NCI-H460 (cell line): ENCODE measurements around the gene TNFRSF6B. TPM values are rescaled to one million over a fixed set of nuclear protein-coding genes. Genes with fewer than 3 reads are reported as not detected.
A peak's percentile ranks its signal among the peaks of the same experiment; 100 is the strongest.

Source experiments
- DNase-seq: peaks from one replicate; pipeline ENCODE4 v3.0.0-alpha.2; 2016; ENCODE audit warnings: low read depth; ENCODE audit errors: extremely low read depth
- total RNA-seq: library from RNA; depleted of rRNA; stranded (reverse); fragments of >200 nt; shearing (Covaris generic); gene quantifications from 2 replicates; pipeline ENCODE4 v1.2.3, GENCODE V29; 2014

The TNFRSF6B gene
- total RNA-seq, 1 experiment from 2014 or later = 0.10 TPM

DNA sequence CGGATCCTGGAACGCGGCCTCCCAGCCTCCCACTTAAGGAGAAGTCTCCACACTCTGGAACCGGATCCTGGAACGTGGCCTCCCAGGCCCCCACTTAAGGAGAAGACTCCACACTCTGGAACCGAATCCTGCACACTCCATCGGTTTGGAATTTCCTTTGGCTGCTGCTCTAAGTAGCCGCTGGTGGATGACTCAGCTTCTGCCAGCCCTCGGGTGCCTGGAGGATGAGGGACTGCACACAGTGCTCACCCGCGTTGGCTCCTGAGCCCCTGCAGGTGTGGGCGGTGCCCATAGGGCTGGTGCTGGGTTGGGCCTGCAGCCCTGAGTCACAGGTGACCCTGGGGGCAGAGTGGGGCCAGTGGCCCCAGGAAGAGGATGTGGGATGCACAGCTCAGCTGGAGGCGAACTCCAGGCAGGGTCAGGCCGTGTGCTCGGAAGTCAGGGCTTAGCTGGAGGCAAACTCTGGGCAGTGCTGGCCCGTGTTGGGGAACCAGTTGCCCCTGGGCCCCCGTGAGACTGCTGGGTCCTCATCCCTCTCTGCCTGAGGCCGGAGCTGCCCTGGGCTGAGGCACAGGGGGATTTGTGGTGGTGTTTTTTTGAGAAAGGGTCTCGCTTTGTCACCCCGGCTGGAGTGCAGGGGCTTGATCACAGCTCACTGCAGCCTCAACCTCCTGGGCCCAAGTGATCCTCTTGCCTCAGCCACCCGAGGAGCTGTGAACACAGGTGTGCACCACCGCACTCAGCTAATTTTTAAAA lies 13.9 kb upstream of the TNFRSF6B start:
- peak; percentile 81 for DNase-seq

DNA sequence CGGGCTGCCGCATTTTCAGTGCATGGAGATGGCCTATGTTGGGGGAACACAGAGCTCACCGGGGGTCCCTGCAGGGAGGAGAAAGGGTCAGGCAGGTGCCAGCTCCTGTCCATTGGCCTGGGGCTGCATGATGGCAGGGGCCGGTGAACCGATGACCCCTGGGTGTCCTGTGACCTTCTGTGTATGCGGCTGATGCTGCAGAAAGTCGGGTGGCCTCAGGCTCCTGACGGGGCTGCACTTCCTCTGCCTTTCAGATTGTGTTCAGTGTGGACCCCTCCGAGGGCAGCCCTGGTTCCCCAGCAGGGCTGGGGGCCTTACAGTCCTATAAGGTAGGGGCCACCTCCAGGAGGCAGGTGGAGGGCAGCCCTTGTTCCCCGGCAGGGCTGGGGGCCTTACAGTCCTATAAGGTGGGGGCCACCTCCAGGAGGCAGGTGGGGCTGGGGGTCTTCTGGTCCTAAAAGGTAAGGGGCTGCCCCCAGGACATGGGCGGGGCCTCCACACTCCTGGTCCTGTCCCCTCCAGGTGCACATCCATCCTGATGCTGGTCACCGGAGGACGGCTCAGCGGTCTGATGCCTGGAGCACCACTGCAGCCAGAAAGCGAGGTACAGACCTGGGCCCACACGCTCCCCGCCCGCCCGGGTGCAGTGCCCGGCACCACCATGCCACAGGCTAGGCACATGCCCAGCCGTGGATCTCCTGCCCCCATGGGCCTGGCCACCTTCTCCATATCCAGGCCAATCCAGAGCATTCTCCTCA lies 11.0 kb upstream of the TNFRSF6B start:
- no peak for DNase-seq

DNA sequence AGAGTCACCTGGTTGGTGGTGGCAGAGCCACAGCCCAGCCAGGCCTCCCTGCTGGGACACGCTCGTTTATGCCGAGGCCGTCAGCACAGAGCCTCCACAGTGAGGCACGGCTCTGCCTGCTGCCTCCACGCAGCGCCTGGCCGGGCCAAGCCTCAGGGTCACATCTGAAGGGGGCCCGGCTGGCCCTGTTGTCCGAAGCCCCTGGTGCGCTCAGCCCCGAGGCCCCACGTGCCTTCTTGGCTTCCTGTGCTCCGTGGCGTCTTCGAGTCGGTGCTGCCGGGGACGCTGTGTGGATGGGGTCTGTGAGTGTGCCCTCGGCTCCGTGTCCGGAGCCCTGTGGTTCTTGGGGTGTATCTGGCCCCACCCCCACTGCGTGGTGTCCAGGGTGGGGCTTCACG lies 10.4 kb upstream of the TNFRSF6B start:
- DNase-seq = no peak

DNA sequence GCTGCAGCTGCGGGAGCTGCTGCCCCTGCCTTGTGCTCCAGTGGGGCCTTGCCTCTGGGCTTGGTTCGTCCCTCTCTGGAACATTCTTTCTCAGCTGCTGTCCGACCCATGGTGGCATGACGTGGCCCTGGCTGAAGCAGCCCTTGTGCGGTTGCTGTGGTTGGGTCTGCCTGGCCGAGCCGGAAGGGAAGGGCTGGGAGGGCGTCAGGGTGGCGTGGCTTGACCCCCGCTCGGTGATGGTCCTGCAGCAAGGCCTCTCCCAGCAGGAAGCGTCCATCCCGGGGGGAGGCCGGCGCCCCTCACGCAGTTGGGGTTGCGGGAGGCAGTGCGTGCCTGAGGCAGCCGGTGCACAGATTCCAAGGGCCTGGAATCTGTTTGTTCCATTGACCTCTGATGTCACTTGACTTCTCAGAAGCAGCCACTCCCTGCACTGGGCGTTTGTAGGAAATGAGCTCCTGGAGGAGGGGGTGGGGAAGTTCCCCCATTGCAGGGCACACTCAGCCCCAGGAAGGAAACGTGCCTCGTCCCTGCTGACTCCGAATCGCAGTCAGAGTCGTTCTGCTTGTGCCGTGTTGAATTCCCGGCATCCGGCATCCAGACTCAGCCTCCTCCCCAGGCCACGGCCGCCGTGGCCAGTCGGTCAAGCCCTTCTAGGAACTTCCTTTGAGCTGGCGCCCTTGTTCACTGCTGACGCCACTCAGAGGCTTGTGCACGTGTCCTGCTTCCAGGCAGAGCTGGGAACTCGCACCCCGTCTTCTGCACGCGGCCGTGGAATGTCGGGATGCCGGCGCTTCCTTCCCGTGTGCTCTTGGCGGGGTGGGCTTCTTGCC lies 9.7 kb upstream of the TNFRSF6B start:
- DNase-seq = peak; percentile 57

DNA sequence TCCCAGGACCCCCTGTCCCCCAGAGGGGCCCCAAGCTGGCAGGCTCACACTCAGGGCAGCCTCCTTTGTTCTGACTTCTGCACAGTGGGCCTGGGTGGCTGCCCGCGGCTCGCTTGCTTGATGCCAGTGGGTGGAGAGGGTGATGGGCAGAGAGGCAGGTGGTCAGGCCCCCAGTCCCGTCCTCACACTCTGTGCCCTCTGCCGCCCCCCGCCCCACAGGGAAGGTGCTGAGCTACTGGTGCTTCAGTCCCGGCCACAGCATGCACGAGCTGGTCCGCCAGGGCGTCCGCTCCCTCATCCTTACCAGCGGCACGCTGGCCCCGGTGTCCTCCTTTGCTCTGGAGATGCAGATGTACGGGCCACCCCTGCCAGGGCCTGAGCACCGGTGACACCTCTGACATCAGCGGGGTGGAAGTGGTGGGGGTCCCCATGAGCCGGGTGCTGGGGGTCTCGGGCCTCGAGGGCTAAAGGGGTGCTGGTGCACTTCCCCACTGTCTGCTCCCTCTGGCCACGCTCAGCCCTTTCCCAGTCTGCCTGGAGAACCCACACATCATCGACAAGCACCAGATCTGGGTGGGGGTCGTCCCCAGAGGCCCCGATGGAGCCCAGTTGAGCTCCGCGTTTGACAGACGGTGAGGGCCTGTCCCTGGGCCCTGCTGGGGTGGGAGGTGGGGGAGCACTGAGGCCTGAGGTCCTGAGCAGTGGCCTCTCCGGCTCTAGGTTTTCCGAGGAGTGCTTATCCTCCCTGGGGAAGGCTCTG lies 8.9 kb upstream of the TNFRSF6B start:
- no peak for DNase-seq

DNA sequence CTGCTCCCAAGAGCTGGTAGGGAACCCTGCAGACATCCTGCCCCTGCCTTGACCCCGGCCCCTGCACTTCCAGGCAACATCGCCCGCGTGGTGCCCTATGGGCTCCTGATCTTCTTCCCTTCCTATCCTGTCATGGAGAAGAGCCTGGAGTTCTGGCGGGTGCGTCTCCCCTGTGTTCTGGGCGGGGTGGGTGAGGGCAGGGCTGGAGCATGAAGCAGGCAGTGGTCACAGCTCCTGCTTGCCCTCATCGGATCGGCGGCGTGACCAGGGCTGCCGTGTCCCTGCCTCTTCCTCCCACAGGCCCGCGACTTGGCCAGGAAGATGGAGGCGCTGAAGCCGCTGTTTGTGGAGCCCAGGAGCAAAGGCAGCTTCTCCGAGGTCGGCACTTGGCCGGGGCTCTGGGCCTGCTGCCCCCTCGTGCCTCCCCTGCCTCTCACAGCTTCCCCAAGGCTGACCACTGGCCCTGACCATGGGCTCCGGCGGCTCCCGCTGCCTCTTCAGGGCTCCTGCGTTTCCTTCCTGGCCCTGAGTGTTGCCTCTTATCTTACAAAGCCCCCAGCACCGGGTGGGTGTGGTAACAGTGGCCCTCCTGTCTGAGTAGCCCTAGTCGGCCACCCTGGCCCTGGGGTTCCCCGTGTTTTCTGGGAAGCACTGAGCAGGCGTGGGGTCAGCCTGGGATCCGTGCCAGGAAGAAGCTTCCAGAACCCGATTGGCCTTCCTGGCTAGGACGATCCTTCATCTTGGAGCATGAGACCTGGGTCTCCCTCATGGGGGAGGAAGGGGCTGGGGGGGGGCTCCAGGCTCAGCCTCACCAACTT lies 8.0 kb upstream of the TNFRSF6B start:
- DNase-seq = no peak

DNA sequence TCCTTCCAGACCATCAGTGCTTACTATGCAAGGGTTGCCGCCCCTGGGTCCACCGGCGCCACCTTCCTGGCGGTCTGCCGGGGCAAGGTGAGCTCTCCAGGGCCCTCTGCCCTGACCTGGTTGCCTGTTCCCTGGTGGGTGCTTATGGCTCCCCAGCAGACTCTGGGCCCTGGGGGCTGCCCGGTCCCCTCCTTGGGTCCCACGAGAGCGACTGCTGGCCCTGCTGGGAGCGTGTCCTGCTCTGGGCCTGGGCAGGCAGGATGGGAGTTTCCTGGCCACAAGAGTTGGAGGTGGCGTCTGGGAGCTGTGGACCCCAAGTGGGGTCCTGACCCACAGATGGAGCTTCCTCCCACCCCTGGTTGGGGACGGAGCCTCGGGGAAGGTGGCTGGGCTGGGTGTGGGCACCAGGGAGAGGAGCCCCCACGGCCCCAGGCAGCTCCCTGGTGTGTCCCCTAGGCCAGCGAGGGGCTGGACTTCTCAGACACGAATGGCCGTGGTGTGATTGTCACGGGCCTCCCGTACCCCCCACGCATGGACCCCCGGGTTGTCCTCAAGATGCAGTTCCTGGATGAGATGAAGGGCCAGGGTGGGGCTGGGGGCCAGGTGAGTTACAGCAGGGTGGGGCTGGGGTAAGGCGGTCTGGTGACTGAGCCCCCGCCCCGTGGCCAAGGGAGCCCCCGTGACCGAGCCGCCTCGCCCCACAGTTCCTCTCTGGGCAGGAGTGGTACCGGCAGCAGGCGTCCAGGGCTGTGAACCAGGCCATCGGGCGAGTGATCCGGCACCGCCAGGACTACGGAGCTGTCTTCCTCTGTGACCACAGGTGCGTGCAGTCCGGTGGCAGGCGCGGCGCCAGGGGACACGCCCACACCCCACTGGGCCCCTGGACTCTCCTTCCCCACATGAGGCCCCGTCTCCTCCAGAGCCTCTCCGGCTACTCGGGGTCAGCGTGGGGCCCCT lies 7.1 kb upstream of the TNFRSF6B start:
- no peak for DNase-seq

DNA sequence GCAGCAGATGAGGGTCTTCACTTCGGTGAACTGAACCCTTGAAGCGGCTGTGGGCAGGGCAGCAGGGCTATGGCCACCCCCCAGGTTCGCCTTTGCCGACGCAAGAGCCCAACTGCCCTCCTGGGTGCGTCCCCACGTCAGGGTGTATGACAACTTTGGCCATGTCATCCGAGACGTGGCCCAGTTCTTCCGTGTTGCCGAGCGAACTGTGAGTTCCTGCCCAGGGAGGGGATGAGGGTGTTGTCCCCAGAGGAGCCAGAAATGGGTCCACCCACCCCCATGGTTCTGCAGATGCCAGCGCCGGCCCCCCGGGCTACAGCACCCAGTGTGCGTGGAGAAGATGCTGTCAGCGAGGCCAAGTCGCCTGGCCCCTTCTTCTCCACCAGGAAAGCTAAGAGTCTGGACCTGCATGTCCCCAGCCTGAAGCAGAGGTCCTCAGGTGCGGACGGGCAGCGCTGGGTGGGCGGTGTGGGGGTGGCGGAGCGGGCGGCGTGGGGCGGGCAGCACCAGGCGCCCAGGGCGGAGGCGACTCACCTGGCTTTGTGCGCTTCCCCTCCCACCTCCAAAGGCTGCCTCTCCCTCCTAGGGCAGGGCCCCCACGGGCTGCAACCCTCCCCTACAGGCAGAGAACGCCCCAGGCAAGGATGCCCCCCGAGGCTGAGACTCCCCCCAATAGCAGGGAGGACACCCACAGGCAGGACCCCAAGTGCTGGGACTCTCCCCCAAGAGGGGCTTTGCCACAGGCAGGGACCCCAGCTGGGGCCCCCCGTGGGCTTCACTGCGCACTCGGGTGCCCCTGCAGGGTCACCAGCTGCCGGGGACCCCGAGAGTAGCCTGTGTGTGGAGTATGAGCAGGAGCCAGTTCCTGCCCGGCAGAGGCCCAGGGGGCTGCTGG lies 6.2 kb upstream of the TNFRSF6B start:
- DNase-seq = no peak

DNA sequence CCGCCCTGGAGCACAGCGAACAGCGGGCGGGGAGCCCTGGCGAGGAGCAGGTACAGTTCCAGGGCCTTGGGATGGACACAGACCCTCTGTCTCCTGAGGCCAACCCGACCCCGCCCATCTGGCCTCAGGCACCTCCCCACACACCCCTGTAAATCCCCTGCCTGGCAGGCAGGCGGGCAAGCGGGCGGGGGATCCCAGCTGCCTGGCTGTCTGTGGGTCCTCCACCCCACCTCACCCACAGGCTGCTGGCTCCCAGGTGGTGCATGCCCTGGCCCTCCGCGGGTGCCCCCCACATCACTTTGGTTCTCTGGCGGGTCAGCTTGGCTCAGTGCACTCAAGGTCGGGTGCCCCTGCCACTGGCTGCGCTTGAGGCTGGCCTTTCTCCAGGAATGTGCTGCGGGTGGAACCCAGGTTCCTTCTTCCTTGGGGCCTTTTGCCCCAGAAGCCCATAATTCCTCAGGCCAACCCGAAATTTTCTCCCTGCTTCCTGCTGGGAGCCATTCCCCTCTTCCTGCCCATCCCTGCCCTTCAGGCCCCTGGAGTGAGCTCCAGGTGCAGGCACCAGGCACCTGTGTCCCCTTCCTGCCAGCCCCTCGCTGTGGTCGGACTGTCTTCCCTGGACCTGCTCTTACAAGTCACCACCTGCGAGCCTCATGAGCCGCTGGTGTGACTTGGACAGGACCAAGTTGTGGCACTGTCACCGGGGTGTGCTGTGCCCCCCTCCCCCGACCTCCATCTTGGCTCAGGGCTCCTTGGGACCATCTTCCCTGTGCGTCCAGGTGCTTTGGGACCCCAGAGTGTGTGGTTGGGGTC lies 5.3 kb upstream of the TNFRSF6B start:
- no peak for DNase-seq

DNA sequence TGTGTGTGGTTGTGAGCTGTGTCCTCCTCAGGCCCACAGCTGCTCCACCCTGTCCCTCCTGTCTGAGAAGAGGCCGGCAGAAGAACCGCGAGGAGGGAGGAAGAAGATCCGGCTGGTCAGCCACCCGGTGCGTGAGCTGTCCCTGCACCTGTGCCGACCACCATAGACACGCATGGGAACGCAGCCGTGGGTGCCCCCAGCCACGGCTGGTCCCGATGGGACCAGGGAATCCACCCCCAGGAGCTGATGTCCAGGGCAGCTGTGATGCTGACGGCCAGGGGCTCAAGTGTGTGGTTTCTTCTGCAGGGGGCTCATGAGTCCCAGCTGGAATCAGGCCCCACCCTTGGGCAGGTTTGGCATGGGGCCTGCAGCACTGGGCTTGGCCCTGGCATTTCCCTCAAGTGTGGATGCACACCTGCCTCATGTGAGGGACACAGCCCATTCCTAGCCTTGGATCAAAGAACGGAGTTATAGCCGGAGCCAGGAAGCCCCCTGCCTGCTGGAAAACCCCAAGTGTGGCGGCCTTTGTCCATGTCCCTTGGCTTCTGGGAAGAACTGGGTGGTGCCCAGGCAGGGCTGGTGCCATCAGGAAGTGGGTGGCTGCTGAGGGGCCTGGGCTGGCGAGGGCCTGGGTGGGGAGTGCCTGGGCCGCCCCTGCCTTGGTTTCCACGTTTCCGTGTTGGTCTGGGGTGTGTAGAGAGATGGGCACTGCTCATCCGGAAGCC lies 4.6 kb upstream of the TNFRSF6B start:
- DNase-seq = no peak

DNA sequence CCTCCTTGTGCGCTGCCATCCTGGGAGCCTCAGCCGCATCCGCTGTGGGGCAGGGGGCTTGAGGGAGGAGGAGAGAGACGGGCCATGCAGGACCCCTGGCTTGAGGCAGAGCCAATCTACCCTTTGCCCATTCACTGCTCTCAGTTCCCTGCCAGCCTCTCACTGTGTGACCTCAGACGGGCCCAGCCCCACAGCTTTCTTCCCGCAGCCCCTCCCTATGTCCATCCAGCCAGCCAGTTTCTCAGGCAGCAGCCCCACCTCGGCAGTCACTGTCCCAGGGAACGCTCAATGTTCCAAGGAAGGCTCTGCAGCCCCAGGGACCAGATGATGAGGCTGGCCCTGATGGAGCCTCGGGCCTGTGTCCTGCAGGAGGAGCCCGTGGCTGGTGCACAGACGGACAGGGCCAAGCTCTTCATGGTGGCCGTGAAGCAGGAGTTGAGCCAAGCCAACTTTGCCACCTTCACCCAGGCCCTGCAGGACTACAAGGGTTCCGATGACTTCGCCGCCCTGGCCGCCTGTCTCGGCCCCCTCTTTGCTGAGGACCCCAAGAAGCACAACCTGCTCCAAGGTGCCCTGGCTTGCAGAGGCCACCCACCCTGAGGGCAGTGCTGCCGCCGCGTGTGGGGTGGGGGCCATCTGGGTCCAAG lies 3.9 kb upstream of the TNFRSF6B start:
- DNase-seq = peak; percentile 41

DNA sequence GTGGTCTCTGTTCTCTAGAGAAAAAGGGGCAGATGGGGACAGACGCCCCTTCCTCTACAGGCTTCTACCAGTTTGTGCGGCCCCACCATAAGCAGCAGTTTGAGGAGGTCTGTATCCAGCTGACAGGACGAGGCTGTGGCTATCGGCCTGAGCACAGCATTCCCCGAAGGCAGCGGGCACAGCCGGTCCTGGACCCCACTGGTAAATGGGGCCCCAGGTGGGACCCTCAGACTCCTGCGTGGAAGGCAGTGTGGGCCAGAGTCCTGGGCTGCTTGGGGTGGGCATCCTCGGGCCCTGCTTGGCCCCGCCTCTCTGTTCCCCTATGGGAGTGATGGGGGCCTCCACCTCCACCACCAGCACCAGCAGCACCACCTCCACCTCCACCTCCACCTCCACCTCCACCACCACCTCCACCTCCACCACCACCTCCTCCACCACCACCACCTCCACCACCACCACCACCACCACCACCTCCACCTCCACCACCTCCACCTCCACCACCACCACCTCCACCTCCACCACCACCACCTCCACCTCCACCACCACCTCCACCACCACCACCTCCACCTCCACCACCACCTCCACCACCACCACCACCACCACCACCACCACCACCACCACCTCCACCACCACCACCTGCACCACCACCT lies 3.2 kb upstream of the TNFRSF6B start:
- no peak for DNase-seq

DNA sequence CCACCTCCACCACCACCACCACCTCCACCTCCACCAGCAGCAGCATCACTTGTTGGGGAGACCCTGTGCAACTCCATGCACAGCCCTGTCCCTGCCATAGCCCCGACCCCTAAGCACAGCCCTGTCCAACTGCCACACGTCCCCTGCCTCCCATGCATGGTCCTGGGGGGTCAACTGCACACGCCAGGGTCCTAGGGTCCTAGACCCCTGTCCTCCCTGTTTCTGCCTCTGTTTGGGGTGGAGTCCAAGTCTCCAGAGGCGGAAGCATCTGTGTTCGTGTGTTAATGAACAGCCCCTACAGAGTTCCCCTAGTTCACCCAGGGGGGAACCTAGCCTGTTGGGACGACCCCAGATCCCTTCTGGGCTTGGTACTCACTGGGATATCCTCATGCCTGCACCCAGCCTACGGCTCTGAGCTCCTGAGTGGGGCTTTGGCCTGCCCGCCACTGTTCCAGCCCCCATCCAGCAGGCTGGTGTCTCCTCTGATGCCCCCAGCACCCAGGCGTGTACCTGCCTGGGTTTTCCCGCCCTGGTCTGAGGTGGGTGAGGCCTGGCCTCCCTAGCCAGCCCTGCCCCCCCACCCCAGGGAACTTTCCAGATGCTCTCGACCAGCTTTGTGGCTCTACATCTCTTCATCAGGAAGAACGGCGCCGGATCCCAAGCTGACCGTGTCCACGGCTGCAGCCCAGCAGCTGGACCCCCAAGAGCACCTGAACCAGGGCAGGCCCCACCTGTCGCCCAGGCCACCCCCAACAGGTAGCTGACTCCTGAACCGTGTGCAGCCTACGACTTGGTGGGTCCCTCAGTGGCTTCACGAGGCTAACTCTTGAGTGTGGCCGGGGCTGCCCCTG lies 2.5 kb upstream of the TNFRSF6B start:
- no peak for DNase-seq
